ENCODE data around the gene PLK3. TPM values are rescaled to one million over a fixed set of nuclear protein-coding genes. Genes with fewer than 3 reads are reported as not detected.

Gene PLK3
- total and polyA plus RNA-seq, 9 of the 15 experiments (the other 6 are each of a cell fraction or from before 2014, with no cell fraction given): 0.52 to 22.7 (median 11.0) TPM

- TF ChIP-seq JUN (IDR thresholded peaks at IDR 0.05; ENCODE audit: borderline replicate concordance, low read depth, low read length) (no peak), JUN (CRISPR knock-in tag; IDR thresholded peaks at IDR 0.05; ENCODE audit: borderline replicate concordance) (no peak), PHF8 (IDR thresholded peaks at IDR 0.05; ENCODE audit: borderline replicate concordance, low read length) (no peak), TAF9B (IDR thresholded peaks at IDR 0.05; ENCODE audit: partially characterized antibody) (peak; percentile 39), ZNF263 (CRISPR knock-in tag; IDR thresholded peaks at IDR 0.05; ENCODE audit: borderline replicate concordance) (no peak), KLF10 (CRISPR knock-in tag; IDR thresholded peaks at IDR 0.05) (no peak), SUPT5H (IDR thresholded peaks at IDR 0.05) (peak; percentile 21; the same call in 1 of the 2 replicates), TAF15 (IDR thresholded peaks at IDR 0.05; ENCODE audit: low read depth, low read length) (no peak), FOXA3 (CRISPR knock-in tag; conservative IDR thresholded peaks at IDR 0.05 in 1 of 2, IDR thresholded peaks at IDR 0.05 in 1 of 2) (no peak), RAD51 (IDR thresholded peaks at IDR 0.05; ENCODE audit: borderline replicate concordance, low read depth) (no peak), STAT5A (IDR thresholded peaks at IDR 0.05; ENCODE audit: borderline replicate concordance, low read length) (no peak), MTA1 (IDR thresholded peaks at IDR 0.05; ENCODE audit: borderline replicate concordance) (no peak), MXD1 (CRISPR knock-in tag; IDR thresholded peaks at IDR 0.05; ENCODE audit: borderline replicate concordance, poor library complexity, severe bottlenecking) (no peak), POLR3A (IDR thresholded peaks at IDR 0.05; ENCODE audit: borderline replicate concordance, extremely low read depth, insufficient read depth, insufficient read length) (no peak), MTA2 (IDR thresholded peaks at IDR 0.05; ENCODE audit: low read depth) (no peak), ZBTB8A (IDR thresholded peaks at IDR 0.05; ENCODE audit: partially characterized antibody) (no peak), POLR2AphosphoS5 (IDR thresholded peaks at IDR 0.05; ENCODE audit: control insufficient read depth, insufficient read depth, low read depth, low read length) (no peak), HDGF (IDR thresholded peaks at IDR 0.05) (no peak), RBM17 (IDR thresholded peaks at IDR 0.05; ENCODE audit: borderline replicate concordance, low read depth, low read length) (no peak), SAFB (IDR thresholded peaks at IDR 0.05; ENCODE audit: borderline replicate concordance, low read depth, low read length) (no peak), MITF (IDR thresholded peaks at IDR 0.05) (no peak), THAP12 (CRISPR knock-in tag; IDR thresholded peaks at IDR 0.05) (no peak), EHMT2 (IDR thresholded peaks at IDR 0.05) (no peak), POU5F1 (IDR thresholded peaks at IDR 0.05; ENCODE audit: borderline replicate concordance, low read depth, low read length, partially characterized antibody) (no peak)
Observed at GRCh38 chr1:44808938-44809917, 9.1 kb downstream of the PLK3 start (continued).
